Subcutaneous abdominal adipose tissue (tissue), 5 donors: ENCODE measurements around the gene FRMPD4.

ENCODE experiments used
- H3K27ac ChIP-seq: one replicate; pipeline ENCODE4 v1.7.0; 2013; ENCODE audit warnings: low read depth, mild to moderate bottlenecking, inconsistent platforms, low read length, moderate library complexity
- H3K27me3 ChIP-seq, 5 donors: one replicate each; pipeline ENCODE4 v1.7.0; 2013; ENCODE audit warnings: low read length in 5 of 5, inconsistent platforms in 1 of 5; ENCODE audit not compliant: control insufficient read depth in 5 of 5, insufficient read depth in 4 of 5
- H3K36me3 ChIP-seq, 5 donors: one replicate each; pipeline ENCODE4 v1.7.0; 2013; ENCODE audit warnings: low read length in 5 of 5; ENCODE audit not compliant: control insufficient read depth in 5 of 5, insufficient read depth in 5 of 5
- H3K4me1 ChIP-seq, 5 donors: one replicate each; pipeline ENCODE4 v1.7.0; 2013; ENCODE audit warnings: low read length in 5 of 5, mild to moderate bottlenecking in 3 of 5, moderate library complexity in 1 of 5; ENCODE audit not compliant: control insufficient read depth in 5 of 5, insufficient read depth in 5 of 5
- H3K4me3 ChIP-seq, 5 donors: one replicate each; pipeline ENCODE4 v1.7.0; 2013; ENCODE audit warnings: low read length in 5 of 5, low read depth in 1 of 5
- H3K9ac ChIP-seq, 5 donors: one replicate each; pipeline ENCODE4 v1.7.0; 2013; ENCODE audit warnings: low read length in 5 of 5, mild to moderate bottlenecking in 4 of 5, moderate library complexity in 3 of 5
- H3K9me3 ChIP-seq, 5 donors: one replicate each; pipeline ENCODE4 v1.7.0; 2013; ENCODE audit warnings: low read length in 5 of 5; ENCODE audit not compliant: control insufficient read depth in 5 of 5
- donor health status: healthy.
- donor health status: healthy.
- donor health status: healthy.
- donor health status: healthy.
- donor health status: healthy.

The FRMPD4 gene

GRCh38 chrX:12206413-12206812 lies 68.1 kb downstream of the FRMPD4 start:
- no peak overlapping the region for H3K9ac ChIP-seq

GRCh38 chrX:12210196-12210815 lies 72.0 kb downstream of the FRMPD4 start:
- H3K9ac ChIP-seq, result no peak overlapping the region
- no peak overlapping the region for H3K4me3 ChIP-seq
- no peaks in the 10 kb centered on the region for H3K9me3 ChIP-seq
- H3K4me1 ChIP-seq, result no peaks in the 10 kb centered on the region
- H3K27me3 ChIP-seq, result peaks cover 0 to 8% (median 3%) of the 10 kb centered on the region in 5 donors
- no peaks in the 10 kb centered on the region for H3K36me3 ChIP-seq
- no peak overlapping the region for H3K27ac ChIP-seq

More at GRCh38 chrX:12206413-12206812, 68.1 kb downstream of the FRMPD4 start:
- Histone ChIP-seq H3K27me3 (peaks cover 0 to 17% (median 7%) of the 10 kb centered on the region in 5 donors), H3K4me3 (no peak overlapping the region), H3K9me3 (no peaks in the 10 kb centered on the region), H3K36me3 (no peaks in the 10 kb centered on the region), H3K27ac (no peak overlapping the region), H3K4me1 (no peaks in the 10 kb centered on the region)

- H3K9ac ChIP-seq, result no peak overlapping the region
- no peaks in the 10 kb centered on the region for H3K36me3 ChIP-seq
- no peaks in the 10 kb centered on the region for H3K4me1 ChIP-seq
- no peak overlapping the region for H3K27ac ChIP-seq
- peaks cover 0 to 5% (median 3%) of the 10 kb centered on the region in 5 donors for H3K27me3 ChIP-seq
- H3K4me3 ChIP-seq, result no peak overlapping the region
- no peaks in the 10 kb centered on the region for H3K9me3 ChIP-seq
Observed at GRCh38 chrX:12210971-12211370, 72.7 kb downstream of the FRMPD4 start.

- Histone ChIP-seq H3K27me3 (no peaks in the 10 kb centered on the region), H3K4me3 (no peak overlapping the region), H3K36me3 (no peaks in the 10 kb centered on the region), H3K9ac (no peak overlapping the region), H3K9me3 (peaks cover 0 to 12% (median 8%) of the 10 kb centered on the region in 5 donors), H3K27ac (no peak overlapping the region), H3K4me1 (no peaks in the 10 kb centered on the region)
Observed at GRCh38 chrX:12223650-12224049, 85.4 kb downstream of the FRMPD4 start.

- Histone ChIP-seq H3K9me3 (peaks cover 0 to 12% (median 6%) of the 10 kb centered on the region in 5 donors), H3K36me3 (no peaks in the 10 kb centered on the region), H3K9ac (no peak overlapping the region), H3K4me1 (no peaks in the 10 kb centered on the region), H3K4me3 (no peak overlapping the region), H3K27ac (no peak overlapping the region), H3K27me3 (peaks cover 0 to 4% (median 0%) of the 10 kb centered on the region in 5 donors)
Observed at GRCh38 chrX:12225107-12225506, 86.8 kb downstream of the FRMPD4 start.

GRCh38 chrX:12227412-12228041 lies 89.3 kb downstream of the FRMPD4 start:
- Histone ChIP-seq H3K27ac (no peak overlapping the region), H3K9ac (no peak overlapping the region), H3K27me3 (peaks cover 0 to 5% (median 0%) of the 10 kb centered on the region in 5 donors), H3K4me3 (no peak overlapping the region), H3K9me3 (peaks cover 0 to 12% (median 4%) of the 10 kb centered on the region in 5 donors), H3K4me1 (no peaks in the 10 kb centered on the region), H3K36me3 (no peaks in the 10 kb centered on the region)

GRCh38 chrX:12228862-12229261 lies 90.6 kb downstream of the FRMPD4 start:
- H3K27me3 ChIP-seq, result peaks cover 0 to 5% (median 0%) of the 10 kb centered on the region in 5 donors
- H3K4me1 ChIP-seq, result no peaks in the 10 kb centered on the region
- H3K9ac ChIP-seq, result no peak overlapping the region
- no peak overlapping the region for H3K27ac ChIP-seq
- H3K9me3 ChIP-seq, result peaks cover 0 to 12% (median 4%) of the 10 kb centered on the region in 5 donors
- no peaks in the 10 kb centered on the region for H3K36me3 ChIP-seq
- no peak overlapping the region for H3K4me3 ChIP-seq

- no peak overlapping the region for H3K9ac ChIP-seq
Observed at GRCh38 chrX:12229986-12230385, 91.7 kb downstream of the FRMPD4 start.

GRCh38 chrX:12234534-12235329 lies 96.5 kb downstream of the FRMPD4 start:
- Histone ChIP-seq H3K4me1 (no peaks in the 10 kb centered on the region), H3K27me3 (peaks cover 0 to 5% (median 0%) of the 10 kb centered on the region in 5 donors), H3K27ac (no peak overlapping the region), H3K9ac (no peak overlapping the region), H3K4me3 (no peak overlapping the region), H3K9me3 (no peaks in the 10 kb centered on the region), H3K36me3 (no peaks in the 10 kb centered on the region)

More at GRCh38 chrX:12229986-12230385, 91.7 kb downstream of the FRMPD4 start:
- H3K4me3 ChIP-seq, result no peak overlapping the region
- no peaks in the 10 kb centered on the region for H3K36me3 ChIP-seq
- no peaks in the 10 kb centered on the region for H3K4me1 ChIP-seq
- peaks cover 0 to 5% (median 0%) of the 10 kb centered on the region in 5 donors for H3K27me3 ChIP-seq
- peaks cover 0 to 12% (median 4%) of the 10 kb centered on the region in 5 donors for H3K9me3 ChIP-seq
- no peak overlapping the region for H3K27ac ChIP-seq

GRCh38 chrX:12236156-12236555 lies 97.9 kb downstream of the FRMPD4 start:
- Histone ChIP-seq H3K36me3 (no peaks in the 10 kb centered on the region), H3K4me3 (no peak overlapping the region), H3K9me3 (no peaks in the 10 kb centered on the region), H3K4me1 (no peaks in the 10 kb centered on the region), H3K27ac (no peak overlapping the region), H3K9ac (no peak overlapping the region), H3K27me3 (no peaks in the 10 kb centered on the region)
